Astrocyte (in vitro differentiated cells and primary cell): Measurements from ENCODE around the gene HFM1. TPM values are rescaled to one million over a fixed set of nuclear protein-coding genes. Genes with fewer than 3 reads are reported as not detected.
A peak's percentile ranks its signal among the peaks of the same experiment; 100 is the strongest.
"Not testable (repeated sequence)": the region's sequence is repeated elsewhere in the genome, so short reads cannot be mapped to it uniquely, and the experiment has no call there.

Experiments
- DNase-seq: peaks from one replicate; pipeline ENCODE4 v3.0.0-alpha.2; 2010; ENCODE audit warnings: low read depth
- FAIRE-seq: peaks from 2 replicates; lab custom pipeline; 2011; peaks lifted over from hg19 to GRCh38; lab: Jason Lieb, UNC
- H2AFZ ChIP-seq: 2 replicates; pipeline ENCODE4 v1.6.0; 2012; ENCODE audit warnings: low read depth, low read length, inconsistent platforms
- H3K27ac ChIP-seq: 2 replicates; pipeline ENCODE4 v1.5.1; 2011; ENCODE audit warnings: low read depth, low read length, inconsistent platforms
- H3K27me3 ChIP-seq: 2 replicates; pipeline ENCODE4 v1.6.0; 2011; ENCODE audit warnings: low read length, inconsistent platforms; ENCODE audit not compliant: insufficient read depth
- H3K36me3 ChIP-seq: 2 replicates; pipeline ENCODE4 v1.5.1; 2011; ENCODE audit warnings: low read length, inconsistent platforms; ENCODE audit not compliant: insufficient read depth
- H3K4me1 ChIP-seq: 2 replicates; pipeline ENCODE4 v1.5.1; 2011; ENCODE audit warnings: low read length, inconsistent platforms; ENCODE audit not compliant: insufficient read depth
- H3K4me2 ChIP-seq: 2 replicates; pipeline ENCODE4 v1.6.0; 2012; ENCODE audit warnings: low read length, inconsistent platforms
- H3K4me3 ChIP-seq: 2 replicates; pipeline ENCODE4 v1.5.1; 2011; ENCODE audit warnings: low read depth, mild to moderate bottlenecking, low read length, inconsistent platforms; ENCODE audit not compliant: insufficient read depth
- H3K79me2 ChIP-seq: 2 replicates; pipeline ENCODE4 v1.6.0; 2012; ENCODE audit warnings: mild to moderate bottlenecking, low read length, inconsistent platforms; ENCODE audit not compliant: insufficient read depth
- H3K9ac ChIP-seq: 2 replicates; pipeline ENCODE4 v1.6.0; 2012; ENCODE audit warnings: mild to moderate bottlenecking, low read length, inconsistent platforms
- H3K9me3 ChIP-seq: 2 replicates; pipeline ENCODE4 v1.5.1; 2012; ENCODE audit warnings: low read depth, mild to moderate bottlenecking, low read length, inconsistent platforms; ENCODE audit not compliant: insufficient read depth
- H4K20me1 ChIP-seq: 2 replicates; pipeline ENCODE4 v1.6.0; 2012; ENCODE audit warnings: low read length, inconsistent platforms; ENCODE audit not compliant: insufficient read depth
- H3K27ac Mint-ChIP-seq: one replicate; pipeline ENCODE4 v1.8.0; 2021; ENCODE audit warnings: mild to moderate bottlenecking, mixed read lengths; ENCODE audit not compliant: unreplicated experiment
- H3K27me3 Mint-ChIP-seq: one replicate; pipeline ENCODE4 v1.8.0; 2021; ENCODE audit warnings: low read depth, mixed read lengths; ENCODE audit not compliant: unreplicated experiment
- H3K36me3 Mint-ChIP-seq: one replicate; pipeline ENCODE4 v1.8.0; 2021; ENCODE audit warnings: low read depth, mixed read lengths; ENCODE audit not compliant: unreplicated experiment
- H3K4me1 Mint-ChIP-seq: one replicate; pipeline ENCODE4 v1.8.0; 2021; ENCODE audit warnings: low read depth, mixed read lengths; ENCODE audit not compliant: unreplicated experiment
- H3K4me3 Mint-ChIP-seq: one replicate; pipeline ENCODE4 v1.8.0; 2021; ENCODE audit warnings: mild to moderate bottlenecking, moderate library complexity, mixed read lengths; ENCODE audit not compliant: unreplicated experiment
- H3K9me3 Mint-ChIP-seq: one replicate; pipeline ENCODE4 v1.8.0; 2021; ENCODE audit warnings: mild to moderate bottlenecking, mixed read lengths; ENCODE audit not compliant: unreplicated experiment
- EZH2 ChIP-seq: IDR thresholded peaks from 2 replicates; pipeline ENCODE4 v1.6.1; 2012; ENCODE audit warnings: mild to moderate bottlenecking, low read length, inconsistent platforms; ENCODE audit not compliant: insufficient read depth
- total RNA-seq: library from RNA; stranded (reverse); gene quantifications from 2 replicates; pipeline ENCODE4 v1.2.1, GENCODE V29; 2021
- TF ChIP-seq, protein P1 (sequence below): IDR thresholded peaks from 2 replicates; pipeline ENCODE4 v1.5.1; 2011; ENCODE audit warnings: low read depth, mild to moderate bottlenecking, inconsistent platforms, low read length, moderate library complexity; ENCODE audit not compliant: insufficient read depth

Gene HFM1
- total RNA-seq, 1 donor from 2014 or later: 0.39 TPM

DNA sequence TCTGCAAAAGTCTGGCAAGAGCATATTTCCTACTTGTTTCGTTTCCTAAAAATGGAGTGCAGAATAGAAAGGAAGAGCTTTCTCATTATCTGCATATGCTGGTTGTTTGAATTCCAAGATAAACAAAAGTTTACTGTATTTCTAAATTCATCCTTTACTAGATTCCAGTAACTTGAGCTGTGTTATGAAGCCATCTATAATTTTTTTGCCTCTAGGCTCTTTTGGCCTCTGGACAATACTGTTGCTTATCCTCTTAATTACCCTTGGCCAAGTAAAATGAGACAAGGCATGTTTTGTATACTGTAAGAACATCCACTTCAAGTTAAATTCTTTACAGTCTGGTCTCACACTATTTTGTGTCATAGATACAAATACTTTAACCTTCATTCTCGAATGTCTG lies 45.6 kb upstream of the HFM1 start:
- no peaks in the 10 kb centered on the region for H3K36me3 ChIP-seq
- Mint-ChIP-seq H3K36me3 (no peaks in the 10 kb centered on the region), H3K27ac (no peak overlapping the region), H3K9me3 (no peaks in the 10 kb centered on the region), H3K27me3 (no peaks in the 10 kb centered on the region), H3K4me3 (no peak overlapping the region), H3K4me1 (no peaks in the 10 kb centered on the region)
- H3K9ac ChIP-seq: no peak overlapping the region
- no peak overlapping the region for H2AFZ ChIP-seq
- no peak overlapping the region for H3K4me2 ChIP-seq
- no peaks in the 10 kb centered on the region for H3K9me3 ChIP-seq
- no peaks in the 10 kb centered on the region for H3K79me2 ChIP-seq
- no peak for FAIRE-seq
- no peak for DNase-seq
- no peaks in the 10 kb centered on the region for H4K20me1 ChIP-seq
- H3K4me1 ChIP-seq: no peaks in the 10 kb centered on the region
- no peaks in the 10 kb centered on the region for H3K27me3 ChIP-seq
- H3K27ac ChIP-seq: no peak overlapping the region
- H3K4me3 ChIP-seq: no peak overlapping the region
- no peak for TF ChIP-seq EZH2
- TF ChIP-seq, protein P1, sequence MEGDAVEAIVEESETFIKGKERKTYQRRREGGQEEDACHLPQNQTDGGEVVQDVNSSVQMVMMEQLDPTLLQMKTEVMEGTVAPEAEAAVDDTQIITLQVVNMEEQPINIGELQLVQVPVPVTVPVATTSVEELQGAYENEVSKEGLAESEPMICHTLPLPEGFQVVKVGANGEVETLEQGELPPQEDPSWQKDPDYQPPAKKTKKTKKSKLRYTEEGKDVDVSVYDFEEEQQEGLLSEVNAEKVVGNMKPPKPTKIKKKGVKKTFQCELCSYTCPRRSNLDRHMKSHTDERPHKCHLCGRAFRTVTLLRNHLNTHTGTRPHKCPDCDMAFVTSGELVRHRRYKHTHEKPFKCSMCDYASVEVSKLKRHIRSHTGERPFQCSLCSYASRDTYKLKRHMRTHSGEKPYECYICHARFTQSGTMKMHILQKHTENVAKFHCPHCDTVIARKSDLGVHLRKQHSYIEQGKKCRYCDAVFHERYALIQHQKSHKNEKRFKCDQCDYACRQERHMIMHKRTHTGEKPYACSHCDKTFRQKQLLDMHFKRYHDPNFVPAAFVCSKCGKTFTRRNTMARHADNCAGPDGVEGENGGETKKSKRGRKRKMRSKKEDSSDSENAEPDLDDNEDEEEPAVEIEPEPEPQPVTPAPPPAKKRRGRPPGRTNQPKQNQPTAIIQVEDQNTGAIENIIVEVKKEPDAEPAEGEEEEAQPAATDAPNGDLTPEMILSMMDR: no peak

GRCh38 chr1:91447782-91448181 lies 43.1 kb upstream of the HFM1 start:
- FAIRE-seq, H3K27me3 ChIP-seq, H4K20me1 ChIP-seq, H3K36me3 ChIP-seq, H3K4me2 ChIP-seq, H3K27ac Mint-ChIP-seq, H3K79me2 ChIP-seq, H3K36me3 Mint-ChIP-seq, H3K4me1 ChIP-seq, H3K9me3 ChIP-seq, H3K27ac ChIP-seq, H3K4me1 Mint-ChIP-seq, H3K4me3 Mint-ChIP-seq, H3K4me3 ChIP-seq, H3K27me3 Mint-ChIP-seq, DNase-seq, H2AFZ ChIP-seq, H3K9me3 Mint-ChIP-seq, H3K9ac ChIP-seq: not testable (repeated sequence)

DNA sequence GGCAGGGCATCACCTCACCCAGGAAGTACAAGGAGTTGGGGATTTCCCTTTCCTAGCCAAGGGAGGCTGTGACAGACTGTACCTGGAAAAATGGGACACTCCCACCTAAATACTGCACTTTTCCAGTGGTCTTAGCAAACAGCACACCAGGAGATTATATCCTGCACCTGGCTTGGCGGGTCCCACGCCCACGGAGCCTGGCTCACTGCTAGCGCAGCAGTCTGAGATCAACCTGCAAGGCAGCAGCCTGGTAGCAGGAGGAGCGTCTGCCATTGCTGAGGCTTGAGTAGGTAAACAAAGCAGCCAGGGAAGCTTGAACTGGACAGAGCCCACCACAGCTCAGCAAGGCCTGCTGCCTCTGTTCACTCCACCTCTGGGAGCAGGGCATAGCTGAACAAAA lies 37.3 kb upstream of the HFM1 start:
- not testable (repeated sequence) for H3K4me2 ChIP-seq, H3K4me3 Mint-ChIP-seq, FAIRE-seq, H3K4me1 ChIP-seq, H3K9me3 Mint-ChIP-seq, H2AFZ ChIP-seq, H3K36me3 ChIP-seq, H3K27me3 Mint-ChIP-seq, H4K20me1 ChIP-seq, H3K9me3 ChIP-seq, H3K27me3 ChIP-seq, H3K4me3 ChIP-seq, H3K4me1 Mint-ChIP-seq, H3K79me2 ChIP-seq, H3K27ac ChIP-seq, H3K36me3 Mint-ChIP-seq, H3K9ac ChIP-seq, H3K27ac Mint-ChIP-seq, DNase-seq

- no peaks in the 10 kb centered on the region for H3K9me3 ChIP-seq
- no peak overlapping the region for H3K9ac ChIP-seq
- Mint-ChIP-seq H3K9me3 (peaks cover 4% of the 10 kb centered on the region), H3K27ac (no peak overlapping the region), H3K4me3 (no peak overlapping the region), H3K4me1 (no peaks in the 10 kb centered on the region), H3K27me3 (no peaks in the 10 kb centered on the region), H3K36me3 (no peaks in the 10 kb centered on the region)
- DNase-seq (no peak), FAIRE-seq (peak; percentile 34)
- no peak overlapping the region for H3K4me2 ChIP-seq
- H3K36me3 ChIP-seq: no peaks in the 10 kb centered on the region
- no peaks in the 10 kb centered on the region for H3K4me1 ChIP-seq
- H2AFZ ChIP-seq: no peak overlapping the region
- H3K27me3 ChIP-seq: no peaks in the 10 kb centered on the region
- no peak overlapping the region for H3K27ac ChIP-seq
- TF ChIP-seq EZH2: no peak
- TF ChIP-seq, protein P1: no peak
- H3K79me2 ChIP-seq: no peaks in the 10 kb centered on the region
- no peaks in the 10 kb centered on the region for H4K20me1 ChIP-seq
- no peak overlapping the region for H3K4me3 ChIP-seq
These were observed 36.2 kb upstream of the HFM1 start for GRCh38 chr1:91440847-91441246.
